Ovary (tissue), 9 donors: Measurements from ENCODE around the gene DPAGT1. TPM values are rescaled to one million over a fixed set of nuclear protein-coding genes. Genes with fewer than 3 reads are reported as not detected.

Source experiments
- DNase-seq, 5 donors: peaks; one replicate each; pipeline ENCODE4 v3.0.0-alpha.2; 2019 to 2020
- H3K27ac ChIP-seq, 2 donors: fragments of 200-600 bp; one replicate each; pipeline versions ENCODE4 v1.5.1 to v1.8.0; 2019 to 2022
- H3K27me3 ChIP-seq: fragments of 200-600 bp; one replicate; pipeline ENCODE4 v1.8.0; 2022
- H3K36me3 ChIP-seq: fragments of 200-600 bp; sonication (generic); one replicate; pipeline ENCODE4 v1.5.1; 2019
- H3K4me1 ChIP-seq: one replicate; pipeline ENCODE4 v1.8.1; 2013; ENCODE audit warnings: mild to moderate bottlenecking, moderate library complexity; ENCODE audit not compliant: insufficient read depth
- H3K4me3 ChIP-seq: fragments of 200-600 bp; sonication (generic); one replicate; pipeline ENCODE4 v1.5.1; 2017
- H3K9me3 ChIP-seq, 2 donors: fragments of 200-600 bp in 1 of 2; sonication (generic) in 1 of 2; one replicate each; pipeline versions ENCODE4 v1.5.1 to v1.8.1; 2013 to 2019; ENCODE audit warnings: mild to moderate bottlenecking in 1 of 2, moderate library complexity in 1 of 2
- EP300 ChIP-seq: sonication (generic); formaldehyde crosslinking; IDR thresholded peaks from one replicate; pipeline ENCODE4 v1.6.1; 2017; ENCODE audit warnings: antibody characterized with exemption
- POLR2A ChIP-seq: fragments of 450-650 bp; IDR thresholded peaks from one replicate; pipeline ENCODE4 v1.6.1; 2017; ENCODE audit warnings: antibody characterized with exemption, mild to moderate bottlenecking, moderate library complexity
- whole genome bisulfite sequencing, 3 donors: extraction: QIAGEN DNeasy Blood & Tissue Kit in 1 of 3; methylation state at CpG; one replicate each; pipeline versions ENCODE4 v1.1.5 to v1.1.7; 2013 to 2017; 5-methylcytosine and 5-hydroxymethylcytosine counted together
- intact Hi-C, 4 donors: fragments of 100-400 bp; cut with DNase I; formaldehyde crosslinking; loops; one replicate each; pipeline versions ENCODE4 v1.11.0 to v1.15.1; 2022 to 2023
- polyA plus RNA-seq, 2 donors: library from polyadenylated mRNA; stranded (reverse); fragments of 200-250 nt in 1 of 2; fragments of 350-450 nt in 1 of 2; fragmentation: Illumina TruSeq in 1 of 2; extraction: RNeasy Lipid Tissue Mini Kit (QIAGEN cat#74804) in 1 of 2; gene quantifications; one replicate each; pipeline ENCODE4 v1.2.3, GENCODE V29; 2013 to 2014
- total RNA-seq, 7 donors: library from RNA; depleted of rRNA in 2 of 7; stranded (reverse); fragments of >200 nt in 2 of 7; fragmentation: NEBNext Ultra II Directional in 3 of 7; extraction: Animal tissue kit (Norgen Biotek cat#: 25700) in 3 of 7; gene quantifications; one replicate each; pipeline versions ENCODE4 v1.1.0 to v1.2.4, GENCODE V29; 2016 to 2023
- TF ChIP-seq, protein P1 (sequence below), 3 donors: fragments of 450-650 bp in 2 of 3; fragments of 200-600 bp in 1 of 3; IDR thresholded peaks; one replicate each; pipeline versions ENCODE4 v1.5.1 to v1.8.0; 2016 to 2022; ENCODE audit warnings: antibody characterized with exemption in 3 of 3, mild to moderate bottlenecking in 1 of 3
- donor health status: DM: no; HTN: no; CAD: no; lungs with moderate emphysema.
- donor health status: DM: no; HTN: no; CAD: no.
- donor health status: Bipolar disorder and iron deficiency.
- donor health status: DM: yes; HTN: yes; CAD: no.
- donor health status: DM: no; HTN: no; CAD: no.
- donor health status: DM: yes; HTN: yes; CAD: no.

Gene DPAGT1
- total and polyA plus RNA-seq, 9 donors, result 14.1 to 61.4 (median 24.4) TPM

DNA sequence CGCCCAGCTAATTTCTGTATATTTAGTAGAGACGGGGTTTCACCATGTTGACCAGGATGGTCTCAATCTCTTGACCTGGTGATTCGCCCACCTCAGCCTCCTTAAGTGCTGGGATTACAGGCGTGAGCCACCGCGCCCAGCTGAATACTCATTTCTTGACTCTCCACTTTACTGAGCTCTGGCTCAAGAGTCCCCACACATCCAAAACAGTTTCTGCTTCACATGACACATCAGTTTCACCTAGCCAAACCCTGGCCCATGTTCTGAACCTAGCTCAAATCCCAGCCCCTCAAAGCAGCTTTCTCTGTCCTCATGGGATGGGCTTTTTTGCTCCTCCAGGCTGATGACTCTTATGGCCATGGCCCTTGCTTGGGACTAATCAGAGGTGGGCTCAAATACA, 54.4 kb downstream of the DPAGT1 start:
- TF ChIP-seq, protein P1, sequence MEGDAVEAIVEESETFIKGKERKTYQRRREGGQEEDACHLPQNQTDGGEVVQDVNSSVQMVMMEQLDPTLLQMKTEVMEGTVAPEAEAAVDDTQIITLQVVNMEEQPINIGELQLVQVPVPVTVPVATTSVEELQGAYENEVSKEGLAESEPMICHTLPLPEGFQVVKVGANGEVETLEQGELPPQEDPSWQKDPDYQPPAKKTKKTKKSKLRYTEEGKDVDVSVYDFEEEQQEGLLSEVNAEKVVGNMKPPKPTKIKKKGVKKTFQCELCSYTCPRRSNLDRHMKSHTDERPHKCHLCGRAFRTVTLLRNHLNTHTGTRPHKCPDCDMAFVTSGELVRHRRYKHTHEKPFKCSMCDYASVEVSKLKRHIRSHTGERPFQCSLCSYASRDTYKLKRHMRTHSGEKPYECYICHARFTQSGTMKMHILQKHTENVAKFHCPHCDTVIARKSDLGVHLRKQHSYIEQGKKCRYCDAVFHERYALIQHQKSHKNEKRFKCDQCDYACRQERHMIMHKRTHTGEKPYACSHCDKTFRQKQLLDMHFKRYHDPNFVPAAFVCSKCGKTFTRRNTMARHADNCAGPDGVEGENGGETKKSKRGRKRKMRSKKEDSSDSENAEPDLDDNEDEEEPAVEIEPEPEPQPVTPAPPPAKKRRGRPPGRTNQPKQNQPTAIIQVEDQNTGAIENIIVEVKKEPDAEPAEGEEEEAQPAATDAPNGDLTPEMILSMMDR (IDR thresholded peaks at IDR 0.05), result no peak
- TF ChIP-seq EP300 (no peak), POLR2A (no peak)
- Histone ChIP-seq H3K36me3 (no peaks in the 10 kb centered on the region), H3K9me3 (no peaks in the 10 kb centered on the region), H3K4me1 (no peaks in the 10 kb centered on the region), H3K4me3 (no peak overlapping the region), H3K27me3 (no peaks in the 10 kb centered on the region), H3K27ac (no peak overlapping the region)
- no peak for DNase-seq
- WGBS, 3 donors, result 94 to 98% (median 97%) methylated on average over 6 of the region's 6 CpGs
- intact Hi-C loops, result no loop called here

Other genes starting within 250 kb of the DPAGT1 start
- under 1 TPM in 1 of 7 donors, not detected in 6; 0.05 TPM for gene CXCR5, start 218.0 kb downstream of the DPAGT1 start, total RNA-seq
- gene CXCR5, start 218.0 kb downstream of the DPAGT1 start, polyA plus RNA-seq, result under 1 TPM in 1 of 2 donors, not detected in 1; 0.17 TPM
- 100 to 1,000 TPM in 1 of 7 donors, 10 to 100 TPM in 6; 12.9 to 145 (median 79.9) TPM for gene BCL9L, start 175.9 kb downstream of the DPAGT1 start, total RNA-seq
- 10 to 100 TPM in 1 of 2 donors, 1 to 10 TPM in 1; 5.5 to 31.2 TPM for gene BCL9L, start 175.9 kb downstream of the DPAGT1 start, polyA plus RNA-seq
- gene UPK2, start 145.6 kb downstream of the DPAGT1 start, total RNA-seq, result not detected
- under 1 TPM in 1 of 2 donors, not detected in 1; 0.13 TPM for gene UPK2, start 145.6 kb downstream of the DPAGT1 start, polyA plus RNA-seq
- gene FOXR1, start 130.1 kb downstream of the DPAGT1 start, total RNA-seq, result not detected
- 1 to 10 TPM in 1 of 2 donors, not detected in 1; 1.7 TPM for gene FOXR1, start 130.1 kb downstream of the DPAGT1 start, polyA plus RNA-seq
- gene CENATAC, start 103.7 kb downstream of the DPAGT1 start, total RNA-seq, result 10 to 100 TPM; 23.4 to 51.0 (median 27.8) TPM
- 10 to 100 TPM; 19.9 to 21.6 TPM for gene CENATAC, start 103.7 kb downstream of the DPAGT1 start, polyA plus RNA-seq
- 1,000 to 10,000 TPM; 1,999 to 7,045 (median 2,410) TPM for gene RPS25, start 83.5 kb downstream of the DPAGT1 start, total RNA-seq
- 1,000 to 10,000 TPM; 2,845 to 5,915 TPM for gene RPS25, start 83.5 kb downstream of the DPAGT1 start, polyA plus RNA-seq
- gene TRAPPC4, start 83.1 kb downstream of the DPAGT1 start, total RNA-seq, result 10 to 100 TPM; 34.0 to 59.1 (median 57.5) TPM
- 10 to 100 TPM; 43.8 to 55.1 TPM for gene TRAPPC4, start 83.1 kb downstream of the DPAGT1 start, polyA plus RNA-seq
- 10 to 100 TPM; 11.2 to 38.1 (median 14.8) TPM for gene SLC37A4, start 71.0 kb downstream of the DPAGT1 start, total RNA-seq
- 10 to 100 TPM; 10.5 to 11.9 TPM for gene SLC37A4, start 71.0 kb downstream of the DPAGT1 start, polyA plus RNA-seq
- gene HYOU1, start 44.6 kb downstream of the DPAGT1 start, total RNA-seq, result 100 to 1,000 TPM in 2 of 7 donors, 10 to 100 TPM in 5; 26.5 to 156 (median 69.7) TPM
- gene HYOU1, start 44.6 kb downstream of the DPAGT1 start, polyA plus RNA-seq, result 10 to 100 TPM; 34.6 to 99.3 TPM
- gene VPS11, start 34.0 kb downstream of the DPAGT1 start, total RNA-seq, result 10 to 100 TPM; 24.3 to 45.0 (median 34.9) TPM
- 10 to 100 TPM; 40.1 to 47.8 TPM for gene VPS11, start 34.0 kb downstream of the DPAGT1 start, polyA plus RNA-seq
- gene HMBS, start 17.0 kb downstream of the DPAGT1 start, total RNA-seq, result 10 to 100 TPM in 2 of 7 donors, 1 to 10 TPM in 5; 1.1 to 19.4 (median 8.7) TPM
- gene HMBS, start 17.0 kb downstream of the DPAGT1 start, polyA plus RNA-seq, result 1 to 10 TPM; 4.6 to 7.6 TPM
- gene C2CD2L, start 5.5 kb upstream of the DPAGT1 start, total RNA-seq, result 10 to 100 TPM in 1 of 7 donors, 1 to 10 TPM in 6; 4.4 to 13.6 (median 8.8) TPM
- gene C2CD2L, start 5.5 kb upstream of the DPAGT1 start, polyA plus RNA-seq, result 1 to 10 TPM; 2.8 to 5.5 TPM
- gene HINFP, start 19.7 kb upstream of the DPAGT1 start, total RNA-seq, result 10 to 100 TPM; 15.2 to 27.9 (median 22.8) TPM
- gene HINFP, start 19.7 kb upstream of the DPAGT1 start, polyA plus RNA-seq, result 10 to 100 TPM; 17.5 to 20.4 TPM
- gene ABCG4, start 47.2 kb upstream of the DPAGT1 start, total RNA-seq, result under 1 TPM in 4 of 7 donors, not detected in 3; 0.10 to 0.80 (median 0.32) TPM
- 1 to 10 TPM in 1 of 2 donors, under 1 TPM in 1; 0.06 to 1.3 TPM for gene ABCG4, start 47.2 kb upstream of the DPAGT1 start, polyA plus RNA-seq
- 10 to 100 TPM in 3 of 7 donors, 1 to 10 TPM in 4; 4.4 to 13.4 (median 9.4) TPM for gene NLRX1, start 66.9 kb upstream of the DPAGT1 start, total RNA-seq
- gene NLRX1, start 66.9 kb upstream of the DPAGT1 start, polyA plus RNA-seq, result 1 to 10 TPM; 3.1 to 6.1 TPM
- 10 to 100 TPM in 1 of 7 donors, 1 to 10 TPM in 1, under 1 TPM in 3, not detected in 2; 0.32 to 27.5 (median 0.95) TPM for gene NHERF4, start 83.6 kb upstream of the DPAGT1 start, total RNA-seq
- under 1 TPM in 1 of 2 donors, not detected in 1; 0.11 TPM for gene NHERF4, start 83.6 kb upstream of the DPAGT1 start, polyA plus RNA-seq
- gene CBL, start 104.5 kb upstream of the DPAGT1 start, total RNA-seq, result 10 to 100 TPM in 5 of 7 donors, 1 to 10 TPM in 2; 7.6 to 17.9 (median 13.4) TPM
- 10 to 100 TPM in 1 of 2 donors, 1 to 10 TPM in 1; 3.6 to 12.3 TPM for gene CBL, start 104.5 kb upstream of the DPAGT1 start, polyA plus RNA-seq
- gene MCAM, start 215.3 kb upstream of the DPAGT1 start, total RNA-seq, result 100 to 1,000 TPM in 2 of 7 donors, 10 to 100 TPM in 5; 34.6 to 121 (median 45.7) TPM
- gene MCAM, start 215.3 kb upstream of the DPAGT1 start, polyA plus RNA-seq, result 100 to 1,000 TPM in 1 of 2 donors, 10 to 100 TPM in 1; 89.9 to 119 TPM
- gene RNF26, start 232.7 kb upstream of the DPAGT1 start, total RNA-seq, result 10 to 100 TPM in 6 of 7 donors, 1 to 10 TPM in 1; 7.0 to 25.8 (median 22.0) TPM
- gene RNF26, start 232.7 kb upstream of the DPAGT1 start, polyA plus RNA-seq, result 10 to 100 TPM; 14.9 to 18.1 TPM
- 10 to 100 TPM in 4 of 7 donors, 1 to 10 TPM in 3; 4.4 to 25.7 (median 10.8) TPM for gene C1QTNF5, start 239.0 kb upstream of the DPAGT1 start, total RNA-seq
- 10 to 100 TPM in 1 of 2 donors, 1 to 10 TPM in 1; 5.7 to 17.2 TPM for gene C1QTNF5, start 239.0 kb upstream of the DPAGT1 start, polyA plus RNA-seq
- gene MFRP, start 244.9 kb upstream of the DPAGT1 start, total RNA-seq, result under 1 TPM in 1 of 7 donors, not detected in 6; 0.11 TPM
- not detected for gene MFRP, start 244.9 kb upstream of the DPAGT1 start, polyA plus RNA-seq